WERI-Rb-1 (cell line): ENCODE results near the gene PTGDR.

Experiments used
- DNase-seq: peaks from one replicate; pipeline ENCODE4 v3.0.0-alpha.2; 2020
- H3K27ac ChIP-seq: fragments of 250-450 bp; sonication (Bioruptor Pico); 2 replicates; pipeline ENCODE4 v1.5.1; 2020; ENCODE audit warnings: mild to moderate bottlenecking, moderate library complexity
- H3K27me3 ChIP-seq: fragments of 250-450 bp; sonication (Bioruptor Pico); 2 replicates; pipeline ENCODE4 v1.5.1; 2021; ENCODE audit warnings: mild to moderate bottlenecking, low read depth, moderate library complexity; ENCODE audit not compliant: insufficient read depth, severe bottlenecking
- H3K36me3 ChIP-seq: fragments of 250-450 bp; sonication (Bioruptor Pico); 2 replicates; pipeline ENCODE4 v1.5.1; 2020; ENCODE audit warnings: mild to moderate bottlenecking, moderate library complexity
- H3K4me3 ChIP-seq: 2 replicates; pipeline ENCODE4 v1.5.1; 2011; ENCODE audit warnings: low read depth, mild to moderate bottlenecking, control low read depth, low read length
- H3K9me3 ChIP-seq: fragments of 250-450 bp; sonication (Bioruptor Pico); 2 replicates; pipeline ENCODE4 v1.5.1; 2021; ENCODE audit warnings: mild to moderate bottlenecking, moderate library complexity; ENCODE audit not compliant: severe bottlenecking
- TF ChIP-seq, protein P1 (sequence below): IDR thresholded peaks from 2 replicates; pipeline ENCODE4 v1.5.1; 2011; ENCODE audit warnings: low read depth, mild to moderate bottlenecking, control low read depth, inconsistent platforms, low read length

PTGDR gene

GRCh38 chr14:52266179-52266578, 1.3 kb upstream of the PTGDR start:
- no peak for DNase-seq
- Histone ChIP-seq H3K27me3 (peaks cover 14% of the 10 kb centered on the region), H3K36me3 (no peaks in the 10 kb centered on the region), H3K27ac (no peak overlapping the region), H3K4me3 (no peak overlapping the region), H3K9me3 (peaks cover 8% of the 10 kb centered on the region)
- TF ChIP-seq, protein P1, sequence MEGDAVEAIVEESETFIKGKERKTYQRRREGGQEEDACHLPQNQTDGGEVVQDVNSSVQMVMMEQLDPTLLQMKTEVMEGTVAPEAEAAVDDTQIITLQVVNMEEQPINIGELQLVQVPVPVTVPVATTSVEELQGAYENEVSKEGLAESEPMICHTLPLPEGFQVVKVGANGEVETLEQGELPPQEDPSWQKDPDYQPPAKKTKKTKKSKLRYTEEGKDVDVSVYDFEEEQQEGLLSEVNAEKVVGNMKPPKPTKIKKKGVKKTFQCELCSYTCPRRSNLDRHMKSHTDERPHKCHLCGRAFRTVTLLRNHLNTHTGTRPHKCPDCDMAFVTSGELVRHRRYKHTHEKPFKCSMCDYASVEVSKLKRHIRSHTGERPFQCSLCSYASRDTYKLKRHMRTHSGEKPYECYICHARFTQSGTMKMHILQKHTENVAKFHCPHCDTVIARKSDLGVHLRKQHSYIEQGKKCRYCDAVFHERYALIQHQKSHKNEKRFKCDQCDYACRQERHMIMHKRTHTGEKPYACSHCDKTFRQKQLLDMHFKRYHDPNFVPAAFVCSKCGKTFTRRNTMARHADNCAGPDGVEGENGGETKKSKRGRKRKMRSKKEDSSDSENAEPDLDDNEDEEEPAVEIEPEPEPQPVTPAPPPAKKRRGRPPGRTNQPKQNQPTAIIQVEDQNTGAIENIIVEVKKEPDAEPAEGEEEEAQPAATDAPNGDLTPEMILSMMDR = no peak

DNA sequence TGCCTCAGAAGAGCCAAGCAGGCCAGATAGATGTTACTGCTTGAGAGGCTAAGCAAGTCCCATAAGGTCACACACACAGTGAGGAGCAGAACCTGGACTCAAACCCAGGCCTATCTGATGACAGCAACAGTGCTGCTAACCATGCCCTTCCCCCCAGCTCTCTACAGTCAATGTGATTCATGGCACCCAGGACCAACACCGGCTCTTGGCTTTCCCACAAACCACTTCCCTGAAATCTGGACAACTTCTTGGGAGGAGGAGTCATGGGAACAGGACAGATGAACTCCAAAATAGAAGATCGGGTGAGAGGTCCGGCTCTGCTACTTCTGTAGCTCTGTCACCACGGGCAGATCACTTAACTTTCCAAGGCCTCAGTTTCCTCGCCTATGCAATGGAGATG, 716 bp upstream of the PTGDR start:
- TF ChIP-seq, protein P1 = no peak
- H3K27ac ChIP-seq = no peak overlapping the region
- H3K9me3 ChIP-seq = peaks cover 8% of the 10 kb centered on the region
- no peak overlapping the region for H3K4me3 ChIP-seq
- peaks cover 14% of the 10 kb centered on the region for H3K27me3 ChIP-seq
- DNase-seq = no peak
- no peaks in the 10 kb centered on the region for H3K36me3 ChIP-seq

DNA sequence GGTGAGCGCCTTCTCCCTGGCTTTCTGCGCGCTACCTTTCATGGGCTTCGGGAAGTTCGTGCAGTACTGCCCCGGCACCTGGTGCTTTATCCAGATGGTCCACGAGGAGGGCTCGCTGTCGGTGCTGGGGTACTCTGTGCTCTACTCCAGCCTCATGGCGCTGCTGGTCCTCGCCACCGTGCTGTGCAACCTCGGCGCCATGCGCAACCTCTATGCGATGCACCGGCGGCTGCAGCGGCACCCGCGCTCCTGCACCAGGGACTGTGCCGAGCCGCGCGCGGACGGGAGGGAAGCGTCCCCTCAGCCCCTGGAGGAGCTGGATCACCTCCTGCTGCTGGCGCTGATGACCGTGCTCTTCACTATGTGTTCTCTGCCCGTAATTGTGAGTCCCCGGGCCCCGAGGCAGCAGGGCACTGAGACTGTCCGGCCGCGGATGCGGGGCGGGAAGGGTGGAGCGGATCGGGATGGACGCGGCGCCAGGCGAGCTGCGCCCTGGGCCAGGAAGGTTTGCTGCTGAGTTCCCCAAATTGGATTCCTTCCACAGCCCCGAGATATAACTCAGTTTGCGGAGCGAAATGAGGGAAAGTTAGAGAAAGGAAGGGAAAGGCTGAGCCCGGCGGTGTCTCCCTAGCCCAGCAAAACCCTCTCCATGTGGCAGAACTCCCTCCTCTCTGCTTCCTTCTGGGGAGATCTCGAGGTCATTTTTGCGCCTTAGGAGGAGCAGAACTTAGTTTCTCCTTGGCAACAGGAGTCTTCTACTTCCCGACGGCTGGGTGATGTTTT, 972 bp downstream of the PTGDR start:
- H3K27me3 ChIP-seq = peaks cover 14% of the 10 kb centered on the region
- no peak for DNase-seq

DNA sequence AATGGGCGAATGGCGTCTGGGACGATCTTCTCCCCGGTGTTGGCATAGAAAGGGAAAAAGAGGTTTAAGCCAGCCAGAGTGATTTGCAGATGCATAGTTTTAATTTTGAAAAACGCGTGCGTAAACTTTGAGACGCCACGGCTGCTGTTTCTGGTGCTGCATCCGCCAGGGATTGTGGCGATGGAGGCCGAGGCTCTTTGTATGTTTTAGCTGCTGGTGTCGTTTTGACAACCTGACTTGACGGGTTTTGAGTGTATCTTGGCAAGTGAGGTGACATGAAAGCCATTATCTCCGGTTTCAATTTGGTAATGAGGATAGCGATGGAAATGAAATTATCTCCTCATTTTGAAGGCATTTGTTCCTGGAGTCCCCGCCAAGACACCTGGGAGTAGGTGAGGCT, 1.6 kb downstream of the PTGDR start:
- DNase-seq = no peak
- no peak overlapping the region for H3K27ac ChIP-seq
- peaks cover 14% of the 10 kb centered on the region for H3K27me3 ChIP-seq
- no peak overlapping the region for H3K4me3 ChIP-seq
- no peaks in the 10 kb centered on the region for H3K36me3 ChIP-seq
- TF ChIP-seq, protein P1 = no peak
- H3K9me3 ChIP-seq = peaks cover 8% of the 10 kb centered on the region

More for the DNA sequence above, 972 bp downstream of the PTGDR start:
- TF ChIP-seq, protein P1 = no peak
- Histone ChIP-seq H3K27ac (no peak overlapping the region), H3K36me3 (no peaks in the 10 kb centered on the region), H3K4me3 (peak overlapping the region; percentile 23), H3K9me3 (peaks cover 8% of the 10 kb centered on the region)

- H3K27ac ChIP-seq = no peak overlapping the region
- no peaks in the 10 kb centered on the region for H3K36me3 ChIP-seq
- no peak for DNase-seq
- H3K9me3 ChIP-seq = peaks cover 8% of the 10 kb centered on the region
- no peak overlapping the region for H3K4me3 ChIP-seq
- TF ChIP-seq, protein P1 = no peak
- peaks cover 14% of the 10 kb centered on the region for H3K27me3 ChIP-seq
These were observed 2.5 kb downstream of the PTGDR start for GRCh38 chr14:52269982-52270381.

DNA sequence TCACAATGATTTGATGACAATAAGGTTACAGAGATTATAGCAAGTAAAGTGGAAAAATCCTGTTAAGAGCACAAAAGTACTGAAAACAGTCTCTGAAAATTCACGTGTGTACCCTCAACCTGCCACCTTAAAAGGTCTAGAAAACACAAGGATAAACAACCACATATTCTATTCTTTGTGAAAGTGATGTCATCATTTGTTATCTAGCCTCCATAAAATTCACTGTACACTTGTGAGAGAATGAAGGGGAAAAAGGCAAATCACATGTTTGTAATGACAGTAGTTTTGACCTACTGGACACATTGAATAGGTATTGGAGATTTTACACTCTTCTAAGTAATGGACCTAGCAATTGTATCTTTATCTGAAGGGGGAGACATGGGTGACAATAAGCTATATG, 4.0 kb downstream of the PTGDR start:
- Histone ChIP-seq H3K4me3 (no peak overlapping the region), H3K27me3 (peaks cover 14% of the 10 kb centered on the region), H3K27ac (no peak overlapping the region), H3K36me3 (no peaks in the 10 kb centered on the region), H3K9me3 (peaks cover 8% of the 10 kb centered on the region)
- TF ChIP-seq, protein P1 = no peak
- no peak for DNase-seq
